Stimulated activated CD8-positive, alpha-beta memory T cell treated with anti-CD3 and anti-CD28 coated beads, Interleukin-4, amount 100 ng/mL, for 1 hour (primary cell): Measurements from ENCODE around the gene PCGF1.

Experiments used
- DNase-seq, 2 donors: peaks; one replicate each; pipeline ENCODE4 v3.0.0-alpha.2; 2020; ENCODE audit warnings: low read depth in 2 of 2, low spot score in 1 of 2

Gene PCGF1

GRCh38 chr2:74515981-74516633, 8.6 kb upstream of the PCGF1 start:
- DNase-seq: peak in 1 of 2 donors; percentile 55

- DNase-seq: no peak
These were observed 7.9 kb upstream of the PCGF1 start for GRCh38 chr2:74515271-74515980.

GRCh38 chr2:74514368-74515270, 7.1 kb upstream of the PCGF1 start, which contains the start of gene TLX2:
Gene TLX2 (plus strand): TSS chr2:74514450. CDS start chr2:74514807, 357 bp downstream.
- no peak for DNase-seq

- DNase-seq: no peak
These were observed 6.3 kb upstream of the PCGF1 start for GRCh38 chr2:74513605-74514367.

GRCh38 chr2:74512744-74513604, 5.5 kb upstream of the PCGF1 start:
- no peak for DNase-seq

GRCh38 chr2:74511104-74511989, 3.9 kb upstream of the PCGF1 start:
- no peak for DNase-seq

GRCh38 chr2:74510272-74510671, 2.8 kb upstream of the PCGF1 start:
- no peak for DNase-seq

GRCh38 chr2:74507926-74508520, 528 bp upstream of the PCGF1 start:
- DNase-seq: no peak

- no peak for DNase-seq
These were observed 1.8 kb downstream of the PCGF1 start for GRCh38 chr2:74505448-74506246.

- DNase-seq: no peak
These were observed 2.9 kb downstream of the PCGF1 start for GRCh38 chr2:74504591-74504990.

- no peak for DNase-seq
These were observed 3.7 kb downstream of the PCGF1 start for GRCh38 chr2:74503506-74504475.

- DNase-seq: peak in 1 of 2 donors; percentile 30
These were observed 4.6 kb downstream of the PCGF1 start for GRCh38 chr2:74502720-74503505.

GRCh38 chr2:74502147-74502719, 5.3 kb downstream of the PCGF1 start:
- no peak for DNase-seq

- DNase-seq: no peak
These were observed 6.0 kb downstream of the PCGF1 start for GRCh38 chr2:74501335-74502071.

- DNase-seq: no peak
These were observed 6.9 kb downstream of the PCGF1 start for GRCh38 chr2:74500578-74500946.
